CD4-positive, alpha-beta T cell treated with Interleukin-10 for 1 hour (primary cell): ENCODE measurements around the gene RTN4.

Experiments used
- DNase-seq: peaks from one replicate; pipeline ENCODE4 v3.0.0-alpha.2; 2020

Gene RTN4

GRCh38 chr2:54948120-54948519 lies 102.1 kb downstream of the RTN4 start:
- no peak for DNase-seq

GRCh38 chr2:54947646-54948045 lies 102.6 kb downstream of the RTN4 start:
- no peak for DNase-seq

- DNase-seq, result no peak
Observed at GRCh38 chr2:54947136-54947535, 103.1 kb downstream of the RTN4 start.

- no peak for DNase-seq
Observed at GRCh38 chr2:54946220-54946805, 103.9 kb downstream of the RTN4 start.

- DNase-seq, result no peak
Observed at GRCh38 chr2:54945391-54946219, 104.6 kb downstream of the RTN4 start.

- no peak for DNase-seq
Observed at GRCh38 chr2:54944724-54945326, 105.4 kb downstream of the RTN4 start.

GRCh38 chr2:54942373-54942772 lies 107.9 kb downstream of the RTN4 start:
- peak; percentile 60 for DNase-seq

GRCh38 chr2:54941248-54941984 lies 108.8 kb downstream of the RTN4 start:
- no peak for DNase-seq

- no peak for DNase-seq
Observed at GRCh38 chr2:54940723-54941122, 109.5 kb downstream of the RTN4 start.

- no peak for DNase-seq
Observed at GRCh38 chr2:54939446-54940118, 110.7 kb downstream of the RTN4 start.

GRCh38 chr2:54936766-54937165 lies 113.5 kb downstream of the RTN4 start:
- no peak for DNase-seq

- no peak for DNase-seq
Observed at GRCh38 chr2:54935389-54935788, 114.9 kb downstream of the RTN4 start.

GRCh38 chr2:54931473-54931872 lies 118.8 kb downstream of the RTN4 start:
- no peak for DNase-seq

- no peak for DNase-seq
Observed at GRCh38 chr2:54928719-54929118, 121.5 kb downstream of the RTN4 start.

GRCh38 chr2:54927751-54928615 lies 122.3 kb downstream of the RTN4 start:
- DNase-seq, result no peak

GRCh38 chr2:54927085-54927750 lies 123.0 kb downstream of the RTN4 start:
- no peak for DNase-seq

GRCh38 chr2:54925022-54925421 lies 125.2 kb downstream of the RTN4 start:
- DNase-seq, result no peak

- DNase-seq, result no peak
Observed at GRCh38 chr2:54924121-54924520, 126.1 kb downstream of the RTN4 start.
